ENCODE measurements around the gene HDAC4.

The HDAC4 gene

DNA sequence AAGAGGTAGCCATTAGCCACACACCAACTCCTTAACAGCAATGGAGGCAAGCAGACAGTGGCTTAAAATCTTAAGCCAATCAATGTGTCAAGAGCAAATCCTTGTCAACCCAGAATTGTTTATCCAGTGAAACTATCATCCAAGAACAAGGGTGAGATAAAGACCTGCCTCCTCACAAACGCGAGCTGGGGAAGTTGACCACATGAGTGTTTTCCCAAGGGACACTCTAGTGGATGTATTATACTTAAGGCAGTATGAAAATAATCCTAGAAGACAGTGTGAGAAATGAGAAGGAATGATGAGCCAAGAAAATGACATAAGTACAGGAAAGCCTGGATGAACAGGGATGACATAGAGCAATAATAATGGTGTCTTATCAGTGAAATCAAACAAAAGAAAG lies 343.3 kb downstream of the HDAC4 start:
- H3K9ac ChIP-seq (ENCODE audit: low read depth, low read length), result no peak overlapping the region
- peaks cover 4% of the 10 kb centered on the region for H3K36me3 ChIP-seq (ENCODE audit: control insufficient read depth, insufficient read depth, low read length)
- H3K4me3 ChIP-seq (ENCODE audit: low read depth, low read length), result no peak overlapping the region
- H3K27me3 ChIP-seq (ENCODE audit: control insufficient read depth, insufficient read depth, low read length), result no peaks in the 10 kb centered on the region
- no peaks in the 10 kb centered on the region for H3K9me3 ChIP-seq (ENCODE audit: control insufficient read depth, insufficient read depth, low read length)
- H3K4me1 ChIP-seq (ENCODE audit: control insufficient read depth, insufficient read depth, low read length), result no peaks in the 10 kb centered on the region

DNA sequence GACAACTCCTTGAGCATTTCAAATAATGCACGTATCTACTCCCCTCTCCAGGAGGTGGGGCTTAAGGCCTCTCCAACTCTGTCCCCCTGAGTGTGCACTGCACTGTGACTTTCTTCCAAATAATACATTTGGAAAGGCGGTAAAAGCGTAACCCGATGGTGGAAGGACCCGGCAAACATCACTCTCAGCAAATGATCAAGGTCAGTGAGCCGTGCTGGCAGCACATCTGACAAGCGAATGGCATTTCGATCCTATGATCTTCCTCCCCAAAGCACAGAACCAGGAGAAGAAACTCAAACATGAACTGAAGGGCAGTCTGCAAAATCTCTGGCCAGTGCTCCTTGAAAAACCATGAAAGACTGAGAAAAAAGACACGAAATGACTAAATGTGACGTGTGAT lies 344.2 kb downstream of the HDAC4 start:
- Histone ChIP-seq H3K4me1 (ENCODE audit: control insufficient read depth, insufficient read depth, low read length) (no peaks in the 10 kb centered on the region), H3K9ac (ENCODE audit: low read depth, low read length) (no peak overlapping the region), H3K9me3 (ENCODE audit: control insufficient read depth, insufficient read depth, low read length) (no peaks in the 10 kb centered on the region), H3K4me3 (ENCODE audit: low read depth, low read length) (no peak overlapping the region), H3K36me3 (ENCODE audit: control insufficient read depth, insufficient read depth, low read length) (peaks cover 4% of the 10 kb centered on the region), H3K27me3 (ENCODE audit: control insufficient read depth, insufficient read depth, low read length) (no peaks in the 10 kb centered on the region)

DNA sequence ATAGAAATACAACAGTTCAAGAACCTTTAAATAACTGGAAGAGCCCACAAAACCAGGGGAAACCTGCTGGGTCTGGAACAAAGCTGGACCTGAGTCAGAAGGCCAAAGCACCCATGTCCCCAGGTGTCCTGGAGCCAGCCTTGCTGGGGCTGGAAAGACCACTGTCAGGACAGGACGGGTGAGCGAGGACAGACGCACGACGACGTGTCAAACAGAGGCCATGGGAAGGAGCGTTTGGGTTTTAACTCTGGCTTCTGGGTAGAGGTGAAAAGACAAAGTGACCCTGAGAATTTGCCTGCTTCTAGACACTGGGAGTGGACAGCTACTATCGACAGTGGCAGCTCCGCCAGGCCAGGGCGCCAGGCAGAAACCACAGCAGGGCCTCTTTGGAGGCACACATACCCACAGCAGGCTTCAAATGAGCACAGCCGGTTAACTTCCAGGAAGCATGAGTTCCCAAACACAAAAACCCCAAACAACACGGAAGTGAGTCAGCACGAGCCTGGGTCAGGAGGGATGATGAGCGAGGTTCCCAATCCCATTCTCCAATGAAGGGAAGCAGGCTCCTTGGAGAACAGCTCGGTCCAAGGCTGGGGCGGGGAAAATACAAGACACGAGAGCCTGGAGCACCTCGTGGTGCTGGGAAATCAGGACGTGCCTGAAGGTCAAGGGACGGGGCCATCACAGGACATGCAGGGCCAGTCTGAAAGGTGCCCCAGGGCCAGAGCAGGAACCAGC lies 344.9 kb downstream of the HDAC4 start:
- H3K4me3 ChIP-seq (ENCODE audit: low read depth, low read length), result no peak overlapping the region
- no peaks in the 10 kb centered on the region for H3K4me1 ChIP-seq (ENCODE audit: control insufficient read depth, insufficient read depth, low read length)
- H3K27me3 ChIP-seq (ENCODE audit: control insufficient read depth, insufficient read depth, low read length), result no peaks in the 10 kb centered on the region
- H3K9me3 ChIP-seq (ENCODE audit: control insufficient read depth, insufficient read depth, low read length), result no peaks in the 10 kb centered on the region
- peaks cover under 1% of the 10 kb centered on the region for H3K36me3 ChIP-seq (ENCODE audit: control insufficient read depth, insufficient read depth, low read length)
- H3K9ac ChIP-seq (ENCODE audit: low read depth, low read length), result no peak overlapping the region

DNA sequence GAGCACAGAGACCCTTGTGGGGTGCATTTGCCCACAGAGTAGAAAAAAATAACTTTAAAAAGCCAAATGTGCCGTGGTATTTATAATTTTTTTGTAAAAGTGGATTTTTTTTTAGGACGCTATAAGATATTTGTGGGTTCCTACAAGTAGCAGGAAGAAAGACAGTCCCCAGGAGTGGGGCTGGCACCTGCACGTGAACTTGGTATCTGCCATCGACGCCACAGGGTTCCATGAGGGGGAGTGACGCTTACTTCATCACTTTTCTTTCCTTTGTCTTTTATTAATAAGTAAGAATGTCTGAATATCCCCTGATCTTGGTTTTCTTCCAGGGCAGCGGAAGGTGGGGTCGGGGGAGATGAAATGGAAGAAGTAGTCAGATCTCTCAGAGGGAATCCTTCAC lies 345.9 kb downstream of the HDAC4 start:
- no peaks in the 10 kb centered on the region for H3K36me3 ChIP-seq (ENCODE audit: control insufficient read depth, insufficient read depth, low read length)
- H3K4me1 ChIP-seq (ENCODE audit: control insufficient read depth, insufficient read depth, low read length), result no peaks in the 10 kb centered on the region
- H3K9ac ChIP-seq (ENCODE audit: low read depth, low read length), result no peak overlapping the region
- H3K9me3 ChIP-seq (ENCODE audit: control insufficient read depth, insufficient read depth, low read length), result no peaks in the 10 kb centered on the region
- H3K4me3 ChIP-seq (ENCODE audit: low read depth, low read length), result no peak overlapping the region
- no peaks in the 10 kb centered on the region for H3K27me3 ChIP-seq (ENCODE audit: control insufficient read depth, insufficient read depth, low read length)

DNA sequence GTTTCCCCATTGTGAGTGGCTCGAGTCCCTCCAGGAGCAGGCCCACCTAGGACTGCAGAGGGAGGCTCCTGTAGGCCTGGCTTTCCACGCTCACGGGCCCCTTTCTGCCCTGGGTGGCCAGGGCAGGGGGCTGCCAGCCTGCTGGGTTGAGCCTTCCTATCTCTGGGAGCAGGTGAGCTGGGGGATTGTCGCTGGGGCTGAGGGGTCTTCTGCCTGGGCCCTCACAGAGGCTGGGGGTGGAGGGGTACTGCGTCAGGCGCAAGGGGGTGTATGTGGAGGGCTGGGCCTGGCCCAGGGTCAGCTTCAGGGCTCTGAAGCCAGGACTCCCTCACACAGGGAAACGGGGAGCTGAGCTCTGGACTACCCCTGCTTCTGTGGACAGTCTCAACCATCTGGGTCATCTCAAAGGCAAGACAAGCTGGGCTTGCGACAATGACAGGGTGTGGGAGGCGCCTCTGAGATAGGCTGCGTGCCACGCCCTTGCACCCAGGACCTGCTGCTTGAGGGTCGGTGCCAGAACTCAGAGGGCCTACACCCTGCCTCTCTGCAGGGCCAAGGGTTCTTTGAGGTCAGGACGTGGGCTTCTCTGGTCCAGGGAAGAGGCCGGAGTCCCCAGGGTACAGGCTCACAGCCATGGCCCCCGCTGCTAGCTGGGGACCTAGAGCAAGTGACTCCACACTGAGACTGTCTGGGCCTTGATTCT lies 346.9 kb downstream of the HDAC4 start:
- H3K27me3 ChIP-seq (ENCODE audit: control insufficient read depth, insufficient read depth, low read length), result no peaks in the 10 kb centered on the region
- no peaks in the 10 kb centered on the region for H3K9me3 ChIP-seq (ENCODE audit: control insufficient read depth, insufficient read depth, low read length)
- no peaks in the 10 kb centered on the region for H3K36me3 ChIP-seq (ENCODE audit: control insufficient read depth, insufficient read depth, low read length)
- no peak overlapping the region for H3K9ac ChIP-seq (ENCODE audit: low read depth, low read length)
- H3K4me1 ChIP-seq (ENCODE audit: control insufficient read depth, insufficient read depth, low read length), result no peaks in the 10 kb centered on the region
- H3K4me3 ChIP-seq (ENCODE audit: low read depth, low read length), result no peak overlapping the region

DNA sequence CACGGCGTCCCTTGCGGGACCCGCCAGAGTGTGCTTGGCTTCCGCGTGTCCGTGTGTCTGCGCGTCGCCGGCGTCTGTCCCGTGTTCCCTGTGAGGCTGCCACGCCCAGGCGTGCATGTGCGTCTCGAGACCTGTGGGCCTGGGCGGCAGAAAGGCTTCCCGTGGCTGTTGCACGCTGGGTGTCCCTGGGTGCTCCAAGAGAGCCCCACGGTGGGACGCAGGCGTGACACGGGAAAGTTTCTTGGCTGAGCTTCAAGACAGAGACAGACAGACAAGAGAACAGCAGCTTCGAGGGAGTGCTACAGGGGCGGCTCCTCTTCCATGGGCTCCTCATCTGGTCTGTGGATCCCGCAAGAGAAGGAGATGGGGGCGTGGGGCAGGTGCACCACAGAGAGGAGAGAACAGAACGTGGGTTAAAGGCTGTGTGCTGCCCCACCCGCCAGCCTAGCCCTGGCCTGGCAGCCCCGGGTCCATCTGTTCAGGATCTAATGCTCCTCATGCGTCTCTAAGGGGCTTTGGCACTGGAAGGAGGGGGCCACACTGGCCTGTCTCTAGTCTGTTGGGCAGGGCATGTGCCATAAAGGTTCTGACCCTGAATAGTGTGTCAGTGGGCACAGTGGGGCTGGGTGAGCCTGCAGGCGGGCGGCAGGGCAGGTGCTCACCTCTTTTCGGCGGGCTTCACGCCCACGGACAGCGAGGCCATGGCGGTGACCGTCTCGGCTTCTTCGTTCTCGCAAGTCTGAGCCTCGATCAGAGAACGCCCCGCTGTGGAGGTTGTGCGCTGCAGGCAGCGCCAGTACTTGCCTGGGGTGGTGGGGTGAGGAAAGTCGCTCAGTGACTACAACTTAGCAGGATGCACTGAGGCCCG lies 347.8 kb downstream of the HDAC4 start:
- H3K9me3 ChIP-seq (ENCODE audit: control insufficient read depth, insufficient read depth, low read length), result no peaks in the 10 kb centered on the region
- no peak overlapping the region for H3K9ac ChIP-seq (ENCODE audit: low read depth, low read length)
- no peak overlapping the region for H3K4me3 ChIP-seq (ENCODE audit: low read depth, low read length)
- H3K36me3 ChIP-seq (ENCODE audit: control insufficient read depth, insufficient read depth, low read length), result no peaks in the 10 kb centered on the region
- H3K27me3 ChIP-seq (ENCODE audit: control insufficient read depth, insufficient read depth, low read length), result no peaks in the 10 kb centered on the region
- H3K4me1 ChIP-seq (ENCODE audit: control insufficient read depth, insufficient read depth, low read length), result no peaks in the 10 kb centered on the region

DNA sequence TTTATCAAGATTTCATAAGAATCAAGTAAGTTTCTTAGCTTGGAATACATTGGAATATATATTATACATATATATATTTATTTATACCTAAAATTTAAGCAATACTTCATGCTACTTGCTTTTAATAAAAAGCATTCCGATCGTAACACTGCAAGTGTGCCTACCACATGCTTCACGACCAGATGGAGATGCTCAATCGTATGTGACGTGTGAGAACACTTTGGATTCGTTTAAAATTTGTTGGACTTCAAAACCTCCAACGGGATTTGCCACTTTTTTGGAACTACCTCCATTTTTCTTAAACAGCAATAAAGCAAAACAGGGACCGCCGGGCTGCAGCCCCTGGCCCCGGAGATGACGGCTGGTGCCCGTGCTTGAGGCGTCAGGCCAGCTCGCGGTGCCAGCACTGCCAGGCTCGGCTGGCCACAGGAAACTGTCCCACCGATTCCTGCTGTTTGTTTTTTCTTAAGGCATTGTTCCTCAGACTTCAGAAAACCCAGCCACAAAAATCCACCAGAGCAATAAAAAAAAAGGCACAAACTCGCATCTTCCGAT lies 348.9 kb downstream of the HDAC4 start:
- Histone ChIP-seq H3K27me3 (ENCODE audit: control insufficient read depth, insufficient read depth, low read length) (no peaks in the 10 kb centered on the region), H3K36me3 (ENCODE audit: control insufficient read depth, insufficient read depth, low read length) (no peaks in the 10 kb centered on the region), H3K4me1 (ENCODE audit: control insufficient read depth, insufficient read depth, low read length) (no peaks in the 10 kb centered on the region), H3K4me3 (ENCODE audit: low read depth, low read length) (no peak overlapping the region), H3K9ac (ENCODE audit: low read depth, low read length) (no peak overlapping the region), H3K9me3 (ENCODE audit: control insufficient read depth, insufficient read depth, low read length) (no peaks in the 10 kb centered on the region)

DNA sequence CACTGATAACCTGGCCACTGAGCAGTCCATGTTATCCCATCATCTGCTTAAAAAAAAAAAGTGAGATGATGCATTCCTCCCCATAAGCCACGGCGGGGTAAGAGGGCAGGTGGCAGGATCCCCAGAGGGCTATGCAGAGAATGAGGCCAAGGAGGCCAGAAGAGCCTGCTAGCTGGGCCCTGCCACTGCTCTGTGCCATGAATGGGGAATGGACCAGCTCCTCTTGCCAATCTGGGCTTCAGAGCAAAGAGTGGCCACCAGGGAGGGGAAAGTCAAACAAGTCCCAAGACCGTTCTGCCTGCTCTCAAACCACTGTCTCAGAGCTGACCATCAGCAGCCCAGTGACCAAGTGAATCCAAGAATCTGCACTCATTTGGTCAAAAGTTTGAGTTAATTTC lies 350.6 kb downstream of the HDAC4 start:
- no peaks in the 10 kb centered on the region for H3K36me3 ChIP-seq (ENCODE audit: control insufficient read depth, insufficient read depth, low read length)

DNA sequence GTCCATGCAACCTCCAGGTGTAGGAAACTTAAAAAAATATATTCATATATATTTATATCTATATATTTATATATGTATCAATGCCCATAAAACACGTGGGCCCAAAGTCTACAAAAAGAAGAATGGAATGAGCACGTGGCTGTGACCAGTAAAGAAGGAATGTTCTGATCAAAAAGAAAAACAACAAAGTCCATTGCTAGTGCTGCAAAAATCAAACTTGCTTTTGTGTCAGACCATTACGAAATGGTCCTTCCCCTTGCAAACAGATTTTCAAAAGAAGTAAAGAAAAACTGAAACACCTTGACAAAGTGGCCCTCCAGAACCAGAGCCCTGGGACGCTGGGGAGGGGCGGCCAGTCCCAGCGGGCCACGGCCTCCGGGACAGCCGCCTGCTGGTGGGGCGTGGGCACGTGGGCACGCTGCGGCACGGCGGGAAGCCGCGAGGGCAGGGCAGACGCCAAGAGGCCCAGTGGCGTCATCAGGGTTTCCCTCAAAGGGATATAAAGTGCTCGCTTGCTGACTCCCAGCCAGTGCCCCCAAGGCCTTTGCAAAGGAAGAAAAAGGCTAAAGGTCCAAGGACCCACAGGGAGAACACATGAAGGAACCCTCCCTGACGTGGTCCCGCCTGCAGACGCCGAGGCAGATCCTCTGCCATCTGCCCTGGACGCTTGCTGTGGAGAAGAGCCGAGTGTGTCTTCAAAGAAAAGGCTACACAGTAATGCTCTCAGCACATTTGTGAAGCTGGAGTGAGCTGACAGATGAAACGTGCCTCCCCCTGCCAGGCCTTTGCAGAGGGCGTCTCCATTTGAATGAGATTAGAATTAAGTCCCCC lies 351.2 kb downstream of the HDAC4 start:
- Histone ChIP-seq H3K4me3 (ENCODE audit: low read depth, low read length) (no peak overlapping the region), H3K36me3 (ENCODE audit: control insufficient read depth, insufficient read depth, low read length) (no peaks in the 10 kb centered on the region), H3K9ac (ENCODE audit: low read depth, low read length) (no peak overlapping the region), H3K4me1 (ENCODE audit: control insufficient read depth, insufficient read depth, low read length) (no peaks in the 10 kb centered on the region), H3K27me3 (ENCODE audit: control insufficient read depth, insufficient read depth, low read length) (no peaks in the 10 kb centered on the region), H3K9me3 (ENCODE audit: control insufficient read depth, insufficient read depth, low read length) (no peaks in the 10 kb centered on the region)

More for the DNA sequence above, 350.6 kb downstream of the HDAC4 start:
- Histone ChIP-seq H3K9me3 (ENCODE audit: control insufficient read depth, insufficient read depth, low read length) (no peaks in the 10 kb centered on the region), H3K4me3 (ENCODE audit: low read depth, low read length) (no peak overlapping the region), H3K4me1 (ENCODE audit: control insufficient read depth, insufficient read depth, low read length) (no peaks in the 10 kb centered on the region), H3K27me3 (ENCODE audit: control insufficient read depth, insufficient read depth, low read length) (no peaks in the 10 kb centered on the region), H3K9ac (ENCODE audit: low read depth, low read length) (no peak overlapping the region)

DNA sequence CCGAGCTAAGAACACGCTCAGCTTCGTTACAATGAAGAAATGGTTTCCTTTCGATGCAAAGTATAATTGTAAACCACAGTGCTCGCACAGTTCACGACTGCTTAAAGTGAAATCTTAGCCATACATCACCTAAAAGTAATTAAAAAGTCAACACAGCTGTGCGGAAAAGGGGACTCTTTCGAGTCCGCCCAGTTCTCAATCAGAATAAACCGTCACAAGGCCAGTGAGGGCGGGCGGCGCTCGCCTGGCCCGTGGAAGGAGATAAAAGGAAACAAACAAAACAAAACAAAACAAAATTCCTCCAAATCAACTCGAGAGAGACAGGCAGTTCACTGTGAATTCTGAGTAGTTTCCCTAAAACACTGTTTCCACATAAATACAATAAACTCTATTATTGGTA lies 352.1 kb downstream of the HDAC4 start:
- no peaks in the 10 kb centered on the region for H3K4me1 ChIP-seq (ENCODE audit: control insufficient read depth, insufficient read depth, low read length)
- H3K9me3 ChIP-seq (ENCODE audit: control insufficient read depth, insufficient read depth, low read length), result no peaks in the 10 kb centered on the region
- H3K4me3 ChIP-seq (ENCODE audit: low read depth, low read length), result no peak overlapping the region
- H3K36me3 ChIP-seq (ENCODE audit: control insufficient read depth, insufficient read depth, low read length), result no peaks in the 10 kb centered on the region
- H3K9ac ChIP-seq (ENCODE audit: low read depth, low read length), result no peak overlapping the region
- no peaks in the 10 kb centered on the region for H3K27me3 ChIP-seq (ENCODE audit: control insufficient read depth, insufficient read depth, low read length)

DNA sequence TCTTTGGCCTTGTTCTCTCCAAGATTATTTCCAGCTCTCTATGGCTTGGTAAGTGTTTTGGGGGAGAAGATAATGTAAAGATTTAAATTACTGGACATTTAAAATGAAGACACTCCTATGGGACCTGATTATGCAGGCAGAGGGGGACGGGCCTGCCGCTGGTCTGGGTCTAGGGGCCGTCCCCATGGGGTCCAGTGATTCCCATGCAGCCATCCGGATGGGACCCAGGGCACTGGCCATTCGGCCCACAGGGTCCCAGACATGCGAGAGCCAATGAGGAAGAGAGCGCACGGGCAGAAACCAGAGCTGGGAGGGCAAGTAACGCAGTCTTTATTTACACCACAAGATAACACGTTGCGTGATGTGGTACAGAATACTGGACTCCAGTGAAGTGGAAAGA lies 353.0 kb downstream of the HDAC4 start:
- H3K27me3 ChIP-seq (ENCODE audit: control insufficient read depth, insufficient read depth, low read length), result no peaks in the 10 kb centered on the region
- no peaks in the 10 kb centered on the region for H3K4me1 ChIP-seq (ENCODE audit: control insufficient read depth, insufficient read depth, low read length)
- no peaks in the 10 kb centered on the region for H3K9me3 ChIP-seq (ENCODE audit: control insufficient read depth, insufficient read depth, low read length)
- no peaks in the 10 kb centered on the region for H3K36me3 ChIP-seq (ENCODE audit: control insufficient read depth, insufficient read depth, low read length)
- H3K9ac ChIP-seq (ENCODE audit: low read depth, low read length), result no peak overlapping the region
- H3K4me3 ChIP-seq (ENCODE audit: low read depth, low read length), result no peak overlapping the region

Data from iPS-15b (cell line).